GM21367 (cell line): ENCODE data around the gene ALDH16A1.

Experiments used
- ATAC-seq: cut with Tn5 transposase; IDR thresholded peaks from one replicate; pipeline ENCODE4 v1.9.1; 2021; ENCODE audit not compliant: unreplicated experiment

Gene ALDH16A1

GRCh38 chr19:49487277-49488045 lies 34.4 kb downstream of the ALDH16A1 start, which contains the start of gene RPL13A:
Gene RPL13A, plus strand, starts transcription at chr19:49487608. Its CDS starts 22 bp downstream, at chr19:49487630.
- peak; percentile 83 for ATAC-seq

DNA sequence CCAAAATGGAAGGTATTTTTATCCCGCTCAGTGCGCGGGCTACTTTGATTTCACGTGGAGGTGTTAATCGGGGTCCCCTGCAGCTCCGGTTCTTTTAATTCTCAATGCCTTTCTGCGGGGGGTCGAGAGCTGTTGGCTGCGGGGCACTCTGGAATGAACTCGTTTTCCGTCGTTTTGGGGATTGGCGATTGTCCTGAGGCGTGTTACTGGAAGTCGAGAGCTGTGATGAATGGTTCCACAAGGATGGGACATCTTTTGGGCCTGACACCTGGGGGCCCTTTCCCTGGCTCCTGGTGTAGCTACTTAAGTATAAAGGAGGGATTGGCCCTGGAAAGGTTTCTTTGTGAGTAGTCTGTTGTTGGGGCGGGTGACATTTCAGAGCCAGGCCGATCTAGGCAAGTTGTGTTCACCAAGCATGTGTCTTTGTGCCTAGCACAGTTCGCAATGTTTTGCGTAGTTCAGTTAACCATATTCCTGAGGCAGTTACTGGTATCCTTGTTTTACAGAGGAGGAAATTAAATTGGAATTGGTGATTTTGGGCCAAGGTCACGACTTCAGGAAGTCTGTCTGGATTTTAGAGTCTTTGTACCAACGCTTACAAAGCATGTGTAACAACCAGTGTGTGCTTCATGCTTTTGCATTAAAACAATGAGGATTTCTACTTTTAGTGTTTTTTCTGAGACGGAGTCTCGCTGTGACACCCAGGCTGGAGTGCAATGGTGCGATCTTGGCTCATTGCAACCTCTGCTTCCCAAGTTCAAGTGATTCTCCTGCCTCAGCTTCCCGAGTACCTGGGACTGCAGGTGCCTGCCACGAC lies 35.2 kb downstream of the ALDH16A1 start:
- no peak for ATAC-seq

GRCh38 chr19:49488863-49489537 lies 36.0 kb downstream of the ALDH16A1 start:
- no peak for ATAC-seq

- no peak for ATAC-seq
Observed at GRCh38 chr19:49489601-49490167, 36.7 kb downstream of the ALDH16A1 start.

GRCh38 chr19:49490287-49491029 lies 37.4 kb downstream of the ALDH16A1 start:
- ATAC-seq, result no peak

GRCh38 chr19:49491030-49491803 lies 38.2 kb downstream of the ALDH16A1 start:
- ATAC-seq, result no peak

DNA sequence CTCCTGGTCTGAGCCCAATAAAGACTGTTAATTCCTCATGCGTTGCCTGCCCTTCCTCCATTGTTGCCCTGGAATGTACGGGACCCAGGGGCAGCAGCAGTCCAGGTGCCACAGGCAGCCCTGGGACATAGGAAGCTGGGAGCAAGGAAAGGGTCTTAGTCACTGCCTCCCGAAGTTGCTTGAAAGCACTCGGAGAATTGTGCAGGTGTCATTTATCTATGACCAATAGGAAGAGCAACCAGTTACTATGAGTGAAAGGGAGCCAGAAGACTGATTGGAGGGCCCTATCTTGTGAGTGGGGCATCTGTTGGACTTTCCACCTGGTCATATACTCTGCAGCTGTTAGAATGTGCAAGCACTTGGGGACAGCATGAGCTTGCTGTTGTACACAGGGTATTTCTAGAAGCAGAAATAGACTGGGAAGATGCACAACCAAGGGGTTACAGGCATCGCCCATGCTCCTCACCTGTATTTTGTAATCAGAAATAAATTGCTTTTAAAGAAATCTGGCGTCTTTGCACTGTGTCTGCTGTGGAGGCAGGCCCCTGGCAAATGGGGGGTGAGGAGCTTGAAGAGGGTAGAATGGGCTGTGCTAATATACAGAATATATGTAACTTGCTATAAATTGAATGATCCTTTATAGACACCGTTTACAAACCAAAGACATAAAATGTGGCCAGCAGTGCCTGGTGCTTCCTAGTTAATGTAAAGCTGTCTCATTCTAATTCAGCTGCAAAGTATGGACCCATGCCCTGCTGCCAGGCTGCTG lies 39.0 kb downstream of the ALDH16A1 start:
- ATAC-seq, result no peak

- no peak for ATAC-seq
Observed at GRCh38 chr19:49492573-49493405, 39.8 kb downstream of the ALDH16A1 start.

DNA sequence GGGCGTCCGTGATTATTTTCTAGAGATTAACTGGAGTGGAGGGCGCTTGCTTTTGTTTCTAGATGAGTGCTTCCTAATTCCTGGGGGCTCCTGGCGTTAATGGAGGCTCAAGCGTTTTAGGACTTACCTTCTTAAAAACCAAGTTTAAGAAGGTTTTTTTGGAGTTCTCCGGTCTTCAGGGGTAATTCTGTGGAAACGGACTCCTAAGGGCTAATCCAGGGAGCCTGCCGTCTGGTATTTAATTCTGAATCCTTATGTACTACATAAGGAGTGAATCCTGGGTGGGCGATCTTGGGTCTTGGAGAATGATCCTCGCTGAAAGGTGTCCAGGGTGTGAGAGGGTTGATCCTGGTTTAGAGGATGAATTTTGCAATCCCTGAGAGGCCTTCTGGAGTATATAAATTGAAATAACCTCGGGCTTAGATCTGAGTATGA lies 43.6 kb downstream of the ALDH16A1 start:
- ATAC-seq, result no peak

- ATAC-seq, result no peak
Observed at GRCh38 chr19:49497047-49497788, 44.2 kb downstream of the ALDH16A1 start.

DNA sequence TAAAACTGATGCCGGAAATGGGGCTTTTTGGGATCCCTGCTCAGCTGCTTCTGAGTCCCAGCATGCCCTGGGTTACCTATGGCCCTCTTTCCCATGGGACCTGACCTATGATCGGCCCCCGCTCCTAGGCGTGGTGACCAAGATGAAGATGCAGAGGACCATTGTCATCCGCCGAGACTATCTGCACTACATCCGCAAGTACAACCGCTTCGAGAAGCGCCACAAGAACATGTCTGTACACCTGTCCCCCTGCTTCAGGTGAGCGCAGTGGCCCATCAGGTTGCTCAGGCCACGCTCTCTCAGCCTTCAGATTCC lies 44.7 kb downstream of the ALDH16A1 start:
- no peak for ATAC-seq

GRCh38 chr19:49498475-49498874 lies 45.5 kb downstream of the ALDH16A1 start:
- ATAC-seq, result no peak

GRCh38 chr19:49499030-49499670 lies 46.1 kb downstream of the ALDH16A1 start:
- ATAC-seq, result no peak

GRCh38 chr19:49502866-49503581 lies 50.0 kb downstream of the ALDH16A1 start:
- no peak for ATAC-seq

DNA sequence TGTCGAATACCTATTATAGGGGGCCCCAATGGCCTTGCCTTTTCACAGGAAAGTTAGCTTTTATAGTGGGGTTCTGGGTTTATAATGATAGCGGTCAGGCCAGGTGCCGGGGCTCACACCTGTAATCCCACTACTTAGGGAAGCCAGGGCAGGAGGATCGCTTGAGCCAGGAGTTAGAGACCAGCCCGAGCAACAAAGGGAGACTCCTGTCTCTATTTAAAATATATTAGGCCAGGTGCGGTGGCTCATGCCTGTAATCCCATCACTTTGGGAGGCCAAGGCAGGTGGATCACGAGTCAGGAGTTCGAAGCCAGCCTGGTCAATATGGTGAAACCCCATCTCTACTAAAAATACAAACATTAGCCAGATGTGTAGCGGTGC lies 50.5 kb downstream of the ALDH16A1 start:
- ATAC-seq, result no peak

DNA sequence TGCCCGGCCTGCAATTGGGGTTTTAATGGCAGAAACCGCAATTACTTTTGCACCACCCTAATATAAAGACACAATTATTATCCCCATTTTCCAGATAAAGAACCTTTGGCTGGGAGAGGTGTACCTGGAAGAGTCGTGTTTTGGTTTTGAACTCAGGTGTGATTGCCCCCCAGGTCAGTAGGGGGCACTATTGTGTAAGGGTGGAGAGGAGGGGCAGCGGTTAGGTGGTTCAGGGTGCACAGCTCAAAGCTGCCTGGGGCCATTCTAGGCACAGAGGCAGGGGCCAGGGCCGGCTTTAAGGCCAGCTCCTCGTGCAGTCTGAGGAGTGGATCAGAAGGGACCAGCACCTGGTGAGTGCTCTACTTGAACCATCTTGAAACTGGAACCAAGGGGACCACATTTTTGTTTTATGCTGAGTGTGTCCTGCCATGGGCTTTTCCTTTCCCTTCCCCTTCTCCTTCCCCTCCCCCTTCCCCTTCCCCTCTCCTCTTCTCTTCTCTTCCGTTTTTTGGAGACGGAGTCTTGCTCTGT lies 53.6 kb downstream of the ALDH16A1 start:
- no peak for ATAC-seq
